NCI-H1105 treated with DMSO at 0.1 percent for 48 hours (cell line): ENCODE measurements around the gene TRRAP.

Experiments
- DNase-seq: peaks from one replicate; lab custom pipeline; 2025; lab: John Stamatoyannopoulos, UW

The TRRAP gene

DNA sequence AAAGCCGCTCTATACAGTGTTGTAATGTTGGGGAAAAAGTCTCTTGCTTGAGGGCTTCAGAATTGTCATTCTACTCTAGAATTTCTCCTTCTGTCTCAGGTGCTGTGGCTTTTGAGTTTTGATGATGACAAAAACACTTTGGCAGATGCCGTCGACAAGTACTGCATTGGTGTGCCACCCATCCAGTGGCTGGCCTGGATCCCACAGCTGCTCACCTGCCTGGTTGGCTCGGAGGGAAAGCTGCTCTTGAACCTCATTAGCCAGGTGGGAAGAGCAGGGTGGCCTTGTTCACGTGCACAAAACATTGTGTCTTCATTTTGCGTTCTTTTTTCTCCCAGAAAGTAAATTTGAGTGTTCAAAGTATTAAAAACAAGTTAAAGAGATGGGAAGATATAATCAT, 112.0 kb downstream of the TRRAP start:
- peak; percentile 62 for DNase-seq

DNA sequence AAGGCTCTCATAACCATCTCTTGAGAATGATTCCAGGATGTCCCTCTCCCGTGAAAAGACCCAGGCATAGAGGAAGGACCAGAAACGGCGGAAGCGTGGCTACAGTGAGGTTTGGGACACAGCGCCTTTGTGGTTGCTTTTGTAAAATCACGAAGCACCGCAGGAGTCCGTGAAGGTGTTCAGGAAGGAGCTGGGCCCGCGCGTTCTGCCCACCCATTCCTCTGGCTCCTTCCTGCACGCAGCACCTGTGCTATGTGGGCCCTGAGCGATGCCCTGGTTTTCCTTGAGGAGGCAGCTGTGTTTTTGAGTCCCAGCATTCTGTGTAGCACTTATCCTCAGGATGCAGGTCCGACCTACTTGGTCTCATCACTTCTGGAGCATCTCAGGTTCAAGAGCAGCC, 112.8 kb downstream of the TRRAP start:
- no peak for DNase-seq

DNA sequence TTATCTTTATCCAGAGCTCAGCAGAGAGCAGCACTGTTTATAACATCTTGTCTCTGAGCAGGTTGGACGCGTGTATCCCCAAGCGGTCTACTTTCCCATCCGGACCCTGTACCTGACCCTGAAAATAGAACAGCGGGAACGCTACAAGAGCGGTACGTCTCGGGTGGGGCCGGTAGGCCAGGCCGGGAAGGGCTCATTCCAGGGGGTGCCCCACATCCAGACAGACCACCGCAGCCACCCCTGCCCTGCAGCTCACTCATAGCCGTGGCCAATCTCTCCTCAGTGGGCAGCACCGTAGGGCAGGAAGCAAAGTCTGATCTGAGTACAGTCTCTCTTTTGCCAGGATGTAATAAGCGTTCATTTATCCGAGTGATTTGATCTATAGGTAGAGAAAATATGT, 113.7 kb downstream of the TRRAP start:
- no peak for DNase-seq

DNA sequence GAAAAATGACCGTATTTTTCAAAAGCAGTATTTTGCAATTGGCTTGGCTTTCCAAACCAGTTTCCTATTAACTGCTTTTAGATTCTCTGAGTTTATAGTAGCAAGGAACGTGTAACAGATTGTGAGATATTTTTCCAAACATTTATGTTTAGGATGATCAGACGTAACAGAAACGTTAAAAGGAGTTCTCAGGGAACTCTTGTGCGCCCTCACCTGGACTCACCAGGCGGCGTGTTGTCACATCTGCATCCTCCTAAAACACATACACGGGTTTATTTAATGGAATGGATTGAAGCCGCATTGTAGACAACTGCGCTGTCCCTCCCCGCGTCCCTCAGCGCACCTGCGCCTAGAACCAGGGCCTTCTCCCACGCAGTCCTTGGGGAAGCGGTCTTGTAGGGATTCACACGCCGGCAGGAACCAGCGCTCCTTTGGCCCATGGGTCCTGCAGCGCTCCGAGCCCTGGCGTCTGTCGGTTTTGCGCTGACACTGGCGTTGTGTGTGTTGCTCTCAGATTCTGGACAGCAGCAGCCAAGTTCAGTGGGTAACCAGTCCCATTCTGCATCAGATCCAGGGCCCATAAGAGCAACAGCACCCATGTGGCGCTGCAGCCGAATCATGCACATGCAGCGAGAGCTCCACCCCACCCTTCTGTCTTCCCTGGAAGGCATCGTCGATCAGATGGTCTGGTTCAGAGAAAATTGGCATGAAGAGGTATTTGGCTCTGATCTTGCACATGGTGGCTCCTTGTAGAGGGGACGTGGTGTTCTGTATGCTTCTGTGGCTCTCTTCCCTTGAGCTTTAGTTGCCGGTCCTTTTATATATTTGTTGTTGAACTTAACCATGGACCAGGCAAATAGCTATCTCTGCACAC, 114.9 kb downstream of the TRRAP start:
- no peak for DNase-seq

DNA sequence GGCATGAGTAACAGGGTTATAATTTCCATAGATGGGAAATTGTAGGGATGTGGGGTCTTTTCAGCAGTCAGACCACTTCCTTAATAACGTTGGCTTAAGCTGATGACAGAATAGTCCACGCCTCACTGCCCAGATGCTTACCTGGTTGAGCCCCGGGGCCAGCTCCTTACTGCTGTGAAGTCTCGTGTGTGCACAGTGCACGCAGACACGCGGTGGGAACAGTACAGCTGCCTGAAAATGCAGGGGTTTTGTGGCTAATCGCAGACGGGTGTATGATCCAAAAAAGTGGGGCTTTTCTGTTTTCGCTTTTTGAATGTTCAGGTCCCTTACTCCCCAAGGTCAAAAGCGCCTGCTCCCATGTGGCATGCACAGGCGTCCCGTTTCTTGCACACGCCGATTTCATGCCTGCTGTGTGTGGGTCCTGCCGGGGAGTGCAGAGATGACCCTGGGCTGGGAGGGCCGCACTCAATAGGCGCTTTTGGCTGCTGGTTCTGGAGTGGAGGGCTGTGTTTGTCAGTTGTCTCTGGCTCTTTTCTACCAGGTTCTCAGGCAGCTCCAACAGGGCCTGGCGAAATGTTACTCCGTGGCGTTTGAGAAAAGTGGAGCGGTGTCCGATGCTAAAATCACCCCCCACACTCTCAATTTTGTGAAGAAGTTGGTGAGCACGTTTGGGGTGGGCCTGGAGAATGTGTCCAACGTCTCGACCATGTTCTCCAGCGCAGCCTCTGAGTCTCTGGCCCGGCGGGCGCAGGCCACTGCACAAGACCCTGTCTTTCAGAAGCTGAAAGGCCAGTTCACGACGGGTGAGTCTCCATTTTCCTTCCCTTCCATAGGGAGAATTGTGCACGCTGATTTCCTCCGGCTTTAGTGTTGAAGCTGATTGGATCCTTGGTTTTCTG, 116.0 kb downstream of the TRRAP start:
- DNase-seq, result no peak

DNA sequence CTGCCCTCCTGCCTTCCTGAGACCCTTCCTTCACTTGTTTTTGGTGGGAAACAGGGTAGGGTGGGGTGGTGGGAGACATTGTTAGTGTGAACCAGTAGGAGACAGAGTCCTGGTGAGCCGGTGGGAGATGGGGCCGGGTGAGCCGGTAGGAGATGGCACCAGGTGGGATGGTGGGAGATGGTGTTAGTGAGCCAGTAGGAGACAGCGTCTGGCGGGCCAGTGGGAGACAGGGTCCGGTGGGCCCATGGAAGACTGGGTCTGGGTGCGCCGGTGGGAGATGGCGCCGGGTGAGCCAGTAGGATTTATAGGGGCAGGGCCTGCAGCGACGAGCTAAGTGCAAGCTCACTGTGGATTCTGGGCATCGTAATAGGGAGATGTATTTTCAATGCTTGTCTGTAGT, 116.8 kb downstream of the TRRAP start:
- no peak for DNase-seq

DNA sequence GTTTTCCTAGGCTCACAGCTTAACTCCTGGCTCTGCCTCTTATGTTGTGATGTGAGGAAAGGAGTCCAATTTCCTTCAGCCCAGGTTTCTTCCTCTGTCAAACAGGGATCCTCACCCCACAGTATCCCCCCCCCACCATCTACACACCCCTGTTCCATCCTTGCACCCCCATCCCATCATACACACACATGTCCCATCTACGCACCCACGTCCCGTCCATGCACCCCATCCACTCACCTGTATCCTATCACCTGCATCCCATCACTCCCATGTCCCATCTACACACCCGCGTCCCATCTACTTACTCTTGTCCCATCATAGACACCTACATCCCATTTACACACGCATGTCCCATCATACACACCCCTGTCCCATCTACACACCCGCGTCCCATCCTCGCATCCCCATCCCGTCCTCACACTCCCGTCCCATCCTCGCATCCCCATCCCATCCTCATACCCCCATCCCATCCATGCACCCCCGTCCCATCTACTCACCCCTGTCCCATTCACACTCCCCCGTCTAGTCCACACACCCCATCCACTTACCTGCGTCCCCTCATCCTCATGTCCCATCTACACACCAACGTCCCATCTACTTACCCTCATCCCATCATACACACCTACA, 117.3 kb downstream of the TRRAP start:
- no peak for DNase-seq

DNA sequence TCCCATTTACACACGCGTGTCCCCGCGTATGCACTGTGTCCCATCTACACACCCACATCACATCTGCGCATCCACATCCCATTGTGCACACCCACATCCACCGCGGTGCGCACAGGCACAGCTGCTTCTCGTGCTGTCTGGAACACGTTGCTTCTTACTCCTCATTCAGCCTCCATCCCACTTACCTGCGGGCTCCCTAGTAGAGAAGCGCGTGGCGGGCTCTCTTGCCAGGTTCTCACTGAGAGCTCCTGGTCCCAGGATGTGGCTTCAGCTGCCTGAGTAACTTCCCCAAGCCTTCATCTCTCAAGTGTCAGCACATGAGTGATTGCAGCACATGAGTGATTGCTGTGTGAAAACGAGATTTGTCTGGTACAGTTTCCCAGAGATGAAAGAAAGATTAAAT, 117.8 kb downstream of the TRRAP start:
- DNase-seq, result no peak

DNA sequence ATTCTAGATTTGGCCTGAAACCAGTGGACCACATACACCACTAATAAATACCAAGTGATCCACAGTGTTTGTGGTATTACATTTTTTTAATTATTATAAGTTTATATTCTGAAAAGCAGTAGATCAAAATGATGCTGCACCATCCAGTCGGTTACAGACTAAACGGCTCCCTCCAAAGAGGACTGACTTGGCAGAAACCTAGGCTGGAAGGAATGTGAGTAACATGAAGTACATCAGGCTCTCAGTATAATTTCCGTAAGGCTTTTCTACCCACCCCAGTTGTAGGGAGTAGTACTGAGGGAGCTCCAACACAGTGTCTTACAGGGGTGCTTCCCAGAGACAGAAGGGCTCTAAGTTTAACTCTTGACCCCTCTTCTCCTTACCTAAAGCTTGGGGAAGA, 119.5 kb downstream of the TRRAP start:
- no peak for DNase-seq

DNA sequence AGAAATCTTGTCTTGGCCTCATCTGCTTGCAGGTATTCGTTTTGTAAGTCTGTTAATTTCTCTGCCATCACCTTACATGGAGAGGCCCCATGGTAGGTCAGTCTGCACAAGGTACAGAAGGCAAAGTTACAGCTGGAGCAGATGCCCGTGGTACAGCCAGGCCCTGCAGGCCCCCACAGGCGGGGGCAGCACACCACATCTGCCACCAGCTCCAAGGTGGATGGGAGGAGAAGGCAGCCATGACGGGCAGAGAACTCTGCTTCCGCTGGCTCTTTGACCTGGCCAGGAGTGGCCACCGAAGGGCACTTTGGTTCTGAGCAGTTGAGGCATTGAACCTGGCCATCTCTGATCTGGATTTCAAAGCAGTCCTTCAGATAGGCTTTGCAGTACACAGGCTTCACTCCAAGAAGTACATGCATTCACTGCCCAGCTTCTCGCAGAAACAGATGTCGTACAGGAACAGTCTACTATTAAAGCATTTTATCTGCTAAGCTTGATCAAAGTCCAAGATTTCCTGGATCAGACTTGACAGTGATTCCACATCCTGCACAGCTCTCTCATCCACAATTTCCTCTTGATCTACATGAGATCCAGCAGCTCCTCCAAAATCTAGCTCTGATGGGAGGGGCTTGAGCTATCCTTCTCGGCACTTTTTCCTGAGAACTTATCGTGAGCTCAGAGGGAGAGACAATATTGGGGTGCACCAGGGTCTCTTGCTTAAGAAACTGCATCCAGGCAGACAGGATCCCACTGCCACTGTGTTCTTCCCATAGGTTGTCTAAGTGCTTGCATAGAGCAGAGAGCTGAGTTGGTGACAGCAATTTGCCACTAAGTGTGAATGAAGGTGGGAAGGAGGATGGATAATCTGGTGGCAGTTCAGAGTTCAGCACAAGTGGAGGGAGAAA, 120.7 kb downstream of the TRRAP start:
- no peak for DNase-seq

DNA sequence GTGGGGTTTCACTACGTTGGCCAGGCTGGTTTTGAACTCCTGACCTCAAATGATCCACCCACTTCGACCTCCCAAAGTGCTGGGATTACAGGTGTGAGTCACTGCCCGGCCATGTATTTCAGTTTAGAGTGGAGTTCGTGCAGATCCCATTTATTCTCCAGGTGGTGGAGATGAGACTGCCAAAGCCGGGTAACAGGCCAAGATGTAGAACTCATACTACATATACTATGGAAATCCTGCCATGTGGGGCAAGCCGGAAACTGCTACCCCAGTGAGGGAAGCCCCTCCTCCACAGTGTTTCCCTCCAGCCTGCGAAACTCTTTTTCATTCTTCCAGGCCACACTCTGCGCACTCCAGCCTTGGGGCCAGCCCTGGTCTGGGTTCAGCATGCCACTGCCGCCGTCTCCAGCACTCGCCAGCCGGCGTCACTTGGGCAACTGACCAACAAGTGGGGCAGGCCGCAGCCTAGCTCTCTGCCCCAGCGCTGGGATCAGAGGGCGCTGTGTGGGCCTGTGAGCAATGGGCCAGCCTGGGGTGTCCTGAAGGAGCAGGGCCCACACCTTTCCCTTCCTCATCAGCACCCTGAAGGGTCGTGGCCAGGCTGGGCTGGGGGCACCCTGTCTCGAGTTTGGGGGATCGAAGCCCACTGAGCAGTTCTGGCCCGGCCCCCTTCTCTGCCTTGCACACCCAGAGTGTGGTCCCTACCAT, 122.0 kb downstream of the TRRAP start:
- no peak for DNase-seq

DNA sequence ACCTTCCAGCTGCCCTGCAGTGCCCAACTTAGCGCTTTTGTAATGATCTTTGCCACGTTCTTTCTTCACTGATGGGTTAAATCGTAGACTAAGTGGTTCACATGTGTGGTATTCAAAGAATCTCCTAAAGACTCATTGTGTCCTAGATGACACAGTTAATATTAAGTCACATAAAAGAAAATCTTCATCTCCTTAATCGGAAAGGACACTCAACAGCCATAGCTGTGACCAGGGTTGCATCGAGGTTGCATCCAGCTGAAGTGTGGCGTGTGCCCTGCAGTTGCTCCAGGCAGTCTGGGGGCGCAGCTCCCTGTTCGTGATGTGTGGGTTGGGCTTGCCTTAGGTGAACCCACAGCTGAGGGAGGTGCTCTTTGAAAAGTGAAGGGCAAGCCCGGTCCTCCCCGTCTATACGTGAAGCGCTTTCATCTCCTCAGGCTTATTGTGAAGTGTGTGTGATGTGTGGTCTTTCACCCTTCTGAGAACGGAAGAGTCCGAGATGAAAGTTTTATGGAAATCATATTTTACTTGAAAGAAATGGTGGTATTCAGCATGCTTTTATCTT, 122.7 kb downstream of the TRRAP start:
- DNase-seq, result no peak

DNA sequence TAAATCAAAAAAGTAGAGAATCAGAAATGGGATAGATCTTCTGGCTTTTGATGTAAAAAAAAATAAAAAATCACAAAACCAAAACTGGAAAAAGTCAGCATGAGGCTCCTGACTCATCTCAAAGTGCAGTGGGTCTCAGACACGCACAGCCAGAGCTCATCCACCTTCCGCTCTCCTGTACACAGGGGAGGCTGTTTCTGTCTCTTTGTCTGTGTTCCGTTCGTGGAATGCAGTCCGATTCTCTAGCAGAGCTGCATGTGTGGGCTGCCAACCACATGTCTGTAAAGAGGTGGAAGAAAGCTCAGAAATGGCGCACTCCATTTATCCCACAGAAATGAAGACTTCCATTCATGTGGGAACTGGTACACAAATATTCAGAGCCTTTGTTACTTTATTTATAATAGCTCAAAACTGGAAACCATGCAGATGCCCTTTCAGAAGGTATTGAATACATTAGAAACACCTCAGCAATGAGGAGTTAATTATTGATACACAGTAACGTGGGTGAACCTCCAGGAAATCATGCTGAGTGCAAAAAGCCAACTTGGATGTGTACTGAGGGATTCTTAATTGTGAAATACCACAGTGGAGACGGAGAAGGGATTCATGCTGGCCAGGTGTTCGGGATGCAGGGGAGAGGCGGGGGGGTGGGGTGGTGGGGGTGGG, 123.3 kb downstream of the TRRAP start:
- no peak for DNase-seq

DNA sequence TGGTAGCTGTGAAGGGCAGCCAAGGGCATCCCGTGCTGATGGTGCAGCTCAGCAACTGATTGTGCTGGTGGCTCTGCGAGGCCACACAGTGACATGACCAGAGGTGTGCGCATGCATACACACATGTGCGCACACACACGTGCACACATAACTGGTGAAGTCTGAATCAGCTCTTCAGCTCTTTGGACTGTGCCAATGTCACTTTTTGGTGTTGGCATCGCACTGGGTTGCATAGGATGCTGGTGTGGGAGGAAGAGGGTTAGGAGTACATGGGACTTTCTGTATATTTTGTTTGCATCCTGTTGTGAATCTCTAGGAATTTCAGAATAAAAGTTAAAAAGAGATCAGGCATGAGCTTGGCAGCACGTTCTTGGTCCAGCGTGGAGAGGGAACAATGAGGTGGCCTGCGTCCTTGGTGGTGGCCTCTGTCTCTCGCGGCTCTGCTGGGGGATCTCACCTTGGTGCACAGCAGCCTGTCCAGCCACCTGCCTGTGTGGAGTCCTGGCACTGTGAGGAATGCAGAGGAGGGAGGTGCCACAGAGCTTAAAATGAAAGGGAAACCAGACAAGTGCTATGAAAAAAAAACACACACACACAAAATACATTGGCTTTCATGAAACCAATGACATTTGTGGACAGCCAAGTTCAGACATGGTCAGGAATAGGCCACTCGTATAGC, 124.0 kb downstream of the TRRAP start:
- DNase-seq, result no peak

DNA sequence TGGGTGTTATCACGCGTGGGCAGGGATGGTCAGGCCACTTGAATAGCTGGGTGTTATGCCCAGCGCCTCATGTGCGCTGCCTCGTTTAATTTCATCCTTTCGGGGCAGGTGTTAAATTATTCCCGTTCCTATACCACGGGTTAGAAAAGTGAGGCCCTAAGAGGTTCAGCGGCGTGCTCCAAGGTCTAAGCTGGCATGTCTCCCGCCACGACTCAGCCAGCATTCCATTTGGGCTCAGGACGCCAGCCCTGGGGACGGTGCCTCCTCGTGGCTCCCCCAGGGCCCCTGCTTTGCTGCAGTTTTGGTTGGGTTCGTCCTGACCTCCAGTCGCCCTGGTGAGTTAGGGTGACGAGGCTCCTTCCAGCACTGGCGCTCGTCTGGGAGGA, 124.5 kb downstream of the TRRAP start:
- DNase-seq, result no peak

DNA sequence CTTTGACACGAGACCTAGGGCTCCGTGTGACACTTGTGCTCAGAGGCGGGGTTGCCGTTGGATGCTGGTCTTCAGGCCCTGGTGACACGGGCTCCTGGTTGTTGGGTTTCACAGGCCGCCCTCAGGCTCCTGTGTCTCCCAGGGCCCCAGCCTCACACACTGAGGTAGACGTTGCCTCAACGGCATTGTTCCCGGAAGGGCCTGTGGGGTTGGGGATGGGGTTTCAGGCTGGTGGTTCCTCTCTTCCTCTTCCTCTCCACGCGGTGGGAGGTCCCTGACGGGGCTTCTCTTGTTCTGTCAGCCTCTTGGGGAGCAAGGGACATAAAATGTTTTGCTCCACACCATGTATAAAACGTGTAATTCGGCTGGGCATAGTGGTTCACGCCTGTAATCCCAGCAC, 125.1 kb downstream of the TRRAP start:
- DNase-seq, result no peak

DNA sequence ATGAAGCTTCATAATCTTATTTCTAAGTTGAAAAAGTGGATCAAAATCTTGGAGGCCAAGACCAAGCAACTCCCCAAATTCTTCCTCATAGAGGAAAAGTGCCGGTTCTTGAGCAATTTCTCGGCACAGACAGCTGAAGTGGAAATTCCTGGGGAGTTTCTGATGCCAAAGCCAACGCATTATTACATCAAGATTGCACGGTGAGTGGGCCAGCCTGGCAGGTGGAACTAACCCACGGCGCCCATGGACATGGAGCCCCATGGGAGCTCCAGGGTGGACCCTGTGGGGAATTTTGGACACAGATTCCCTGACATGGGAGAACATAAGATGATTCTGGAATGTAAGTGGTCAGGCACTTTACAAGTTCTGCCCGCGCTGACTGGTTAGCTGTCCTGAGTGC, 125.9 kb downstream of the TRRAP start:
- DNase-seq, result no peak

DNA sequence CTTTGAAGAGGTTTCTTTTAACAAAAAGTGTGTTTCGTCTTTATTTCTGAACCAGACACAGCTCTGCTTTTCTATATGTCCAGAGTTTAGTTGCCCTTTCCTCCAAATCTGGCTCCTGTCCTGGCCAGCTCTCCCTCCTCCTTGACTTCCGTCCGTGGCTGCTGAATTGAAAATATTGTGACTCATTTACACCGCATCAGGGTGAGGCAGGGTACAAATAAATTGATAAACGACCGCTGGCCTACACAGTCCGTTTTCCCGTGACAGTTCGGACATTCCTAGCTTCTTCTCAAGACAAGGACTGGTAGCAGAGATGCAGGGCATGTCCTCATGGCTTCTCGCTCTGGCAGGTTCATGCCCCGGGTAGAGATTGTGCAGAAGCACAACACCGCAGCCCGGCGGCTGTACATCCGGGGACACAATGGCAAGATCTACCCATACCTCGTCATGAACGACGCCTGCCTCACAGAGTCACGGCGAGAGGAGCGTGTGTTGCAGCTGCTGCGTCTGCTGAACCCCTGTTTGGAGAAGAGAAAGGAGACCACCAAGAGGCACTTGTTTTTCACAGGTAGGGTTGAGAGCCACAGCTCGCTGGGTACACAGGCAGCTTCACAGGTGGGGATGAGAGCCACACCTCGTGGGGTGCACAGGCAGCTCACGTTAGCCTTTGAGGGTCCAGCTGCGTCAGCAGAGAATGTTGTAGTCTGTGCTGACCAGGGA, 126.6 kb downstream of the TRRAP start:
- no peak for DNase-seq

DNA sequence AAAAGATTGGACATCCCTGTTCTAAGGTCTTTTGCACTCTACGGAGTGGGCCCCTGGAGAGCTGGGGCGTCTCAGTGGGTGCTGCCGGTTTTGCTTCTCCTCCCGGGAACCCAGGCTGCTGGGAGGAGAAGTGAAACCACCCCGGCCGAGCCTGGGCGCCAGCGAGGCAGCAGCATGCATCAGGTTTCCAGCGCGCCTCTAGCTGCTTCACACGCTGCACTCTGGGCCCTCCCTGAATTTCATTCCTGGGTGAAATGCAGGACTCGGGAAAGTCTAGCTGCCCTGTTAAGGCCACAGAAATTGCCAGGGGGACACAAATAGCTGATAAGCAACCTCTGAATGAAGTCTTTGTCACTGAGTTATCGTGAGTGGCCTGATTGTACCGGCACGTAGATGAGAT, 127.4 kb downstream of the TRRAP start:
- DNase-seq, result no peak
